MG63 (cell line): Measurements from ENCODE around the gene FBXO8. TPM values are rescaled to one million over a fixed set of nuclear protein-coding genes. Genes with fewer than 3 reads are reported as not detected.

Experiments
- DNase-seq: peaks from one replicate; pipeline ENCODE4 v3.0.0-alpha.2; 2020
- H3K27me3 ChIP-seq: fragments of 250-450 bp; sonication (Bioruptor Pico); 2 replicates; pipeline ENCODE4 v1.5.1; 2020; ENCODE audit warnings: mild to moderate bottlenecking, moderate library complexity
- H3K36me3 ChIP-seq: fragments of 250-450 bp; sonication (Bioruptor Pico); 2 replicates; pipeline ENCODE4 v1.5.1; 2020; ENCODE audit warnings: mild to moderate bottlenecking, moderate library complexity
- H3K4me3 ChIP-seq: fragments of 250-450 bp; sonication (Bioruptor Pico); 2 replicates; pipeline ENCODE4 v1.5.1; 2020; ENCODE audit warnings: mild to moderate bottlenecking, moderate library complexity
- H3K9me3 ChIP-seq: fragments of 250-450 bp; sonication (Bioruptor Pico); 2 replicates; pipeline ENCODE4 v1.5.1; 2020; ENCODE audit warnings: mild to moderate bottlenecking, moderate library complexity
- total RNA-seq: library from RNA; depleted of rRNA; stranded (reverse); fragments of >200 nt; shearing (Covaris generic); gene quantifications from 2 replicates; pipeline ENCODE4 v1.2.3, GENCODE V29; 2014; ENCODE audit warnings: low replicate concordance; rRNA removed

The FBXO8 gene
- total RNA-seq, 1 experiment from 2014 or later, result 29.1 TPM

DNA sequence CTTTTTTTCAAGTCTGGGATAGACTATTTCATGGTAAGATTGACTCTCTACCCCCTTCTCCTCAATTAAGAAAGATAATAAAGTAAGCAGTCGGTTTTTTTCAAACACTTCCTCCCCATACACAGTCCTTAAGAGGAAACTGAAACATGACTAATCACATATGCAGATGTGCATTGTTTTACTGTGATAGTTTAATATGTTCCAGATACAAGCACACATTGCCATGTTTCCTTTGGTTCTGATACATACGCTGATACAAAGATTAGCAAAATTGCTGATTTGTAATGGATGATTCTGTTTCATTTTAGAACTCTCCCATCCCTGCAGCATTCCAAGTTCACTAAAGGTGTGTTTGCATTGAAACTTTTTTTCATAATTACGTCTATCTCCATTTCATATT is 76.1 kb downstream of the FBXO8 start:
- no peak for DNase-seq
- H3K4me3 ChIP-seq, result no peak overlapping the region
- no peaks in the 10 kb centered on the region for H3K36me3 ChIP-seq
- H3K27me3 ChIP-seq, result no peaks in the 10 kb centered on the region
- H3K9me3 ChIP-seq, result no peaks in the 10 kb centered on the region

DNA sequence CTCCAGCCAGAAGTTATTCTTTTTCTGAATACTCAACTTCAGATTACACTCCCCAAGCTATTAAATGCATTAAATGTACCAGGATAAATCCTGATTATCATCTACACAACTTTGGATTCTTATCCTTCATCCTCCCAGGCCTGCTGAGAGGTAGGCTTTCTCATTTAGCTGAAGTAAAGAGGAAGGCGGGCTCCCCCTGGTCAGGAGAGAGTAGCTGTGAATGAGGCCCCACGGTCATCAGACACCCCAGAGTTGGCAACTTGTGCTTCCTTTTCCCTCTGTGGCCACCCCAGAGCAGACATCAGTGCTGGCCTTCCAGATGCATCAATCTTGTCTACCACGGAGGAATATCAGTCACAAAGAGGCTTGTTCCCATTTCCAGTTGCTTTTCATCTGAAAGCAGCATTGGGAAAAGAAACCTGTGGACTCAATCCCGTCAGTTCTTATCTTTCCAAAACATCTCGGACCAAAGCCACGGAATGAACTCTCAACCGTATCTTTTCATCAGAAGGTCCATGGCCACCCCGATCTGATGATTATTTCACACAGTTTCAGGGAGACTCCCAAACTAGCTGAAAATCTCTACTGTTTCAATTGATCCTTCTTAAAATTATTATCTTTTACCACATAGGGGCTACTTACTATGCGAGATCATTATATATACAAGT is 79.2 kb downstream of the FBXO8 start:
- Histone ChIP-seq H3K36me3 (no peaks in the 10 kb centered on the region), H3K4me3 (no peak overlapping the region), H3K9me3 (no peaks in the 10 kb centered on the region), H3K27me3 (no peaks in the 10 kb centered on the region)
- no peak for DNase-seq

DNA sequence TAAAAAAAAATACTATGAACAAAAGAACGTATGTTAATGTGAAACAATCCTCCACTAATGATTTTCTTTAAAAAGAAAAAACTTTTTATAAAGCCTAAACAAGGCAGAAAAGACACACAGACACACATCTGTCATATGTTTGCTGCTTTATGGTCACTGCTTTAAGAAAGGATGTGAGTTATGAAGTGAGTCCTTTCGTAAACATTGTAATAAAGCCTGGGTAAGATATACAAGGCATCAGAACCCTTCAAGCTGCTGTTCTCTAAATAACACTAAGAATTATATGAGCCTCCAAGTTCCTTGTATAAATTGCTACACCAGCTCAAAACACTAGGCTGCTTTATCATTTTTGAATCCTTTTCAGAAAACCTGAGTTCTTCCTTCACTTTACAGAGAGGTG is 81.6 kb downstream of the FBXO8 start:
- DNase-seq, result no peak
- Histone ChIP-seq H3K4me3 (no peak overlapping the region), H3K36me3 (no peaks in the 10 kb centered on the region)

DNA sequence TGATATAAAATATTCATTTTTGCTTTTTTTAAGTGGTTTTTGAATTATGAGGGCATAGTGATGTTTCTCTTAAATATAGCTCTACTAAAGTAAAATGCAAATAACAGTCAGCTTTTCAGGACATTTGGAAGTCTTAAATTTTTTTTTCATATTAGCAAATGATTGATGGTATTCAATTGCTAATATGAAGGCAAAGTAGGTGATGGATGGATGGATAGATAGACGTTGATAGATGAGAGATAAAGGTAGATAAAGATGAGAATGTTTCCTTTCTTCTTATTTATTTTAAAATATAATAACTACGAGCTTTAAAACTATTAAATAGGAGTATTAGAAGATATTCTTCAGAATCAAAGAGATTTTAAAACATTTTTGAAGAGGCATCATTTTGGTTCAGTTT is 83.7 kb downstream of the FBXO8 start:
- DNase-seq, result no peak
- Histone ChIP-seq H3K9me3 (no peaks in the 10 kb centered on the region), H3K27me3 (no peaks in the 10 kb centered on the region), H3K4me3 (no peak overlapping the region), H3K36me3 (no peaks in the 10 kb centered on the region)

More for the DNA sequence above, 81.6 kb downstream of the FBXO8 start:
- Histone ChIP-seq H3K9me3 (no peaks in the 10 kb centered on the region), H3K27me3 (no peaks in the 10 kb centered on the region)

GRCh38 chr4:174198828-174199227 is 84.6 kb downstream of the FBXO8 start:
- Histone ChIP-seq H3K4me3 (no peak overlapping the region), H3K36me3 (no peaks in the 10 kb centered on the region), H3K9me3 (no peaks in the 10 kb centered on the region), H3K27me3 (no peaks in the 10 kb centered on the region)
- peak; percentile 90 for DNase-seq

- no peaks in the 10 kb centered on the region for H3K36me3 ChIP-seq
- no peaks in the 10 kb centered on the region for H3K27me3 ChIP-seq
- no peak for DNase-seq
- H3K4me3 ChIP-seq, result no peak overlapping the region
- H3K9me3 ChIP-seq, result no peaks in the 10 kb centered on the region
Measured at GRCh38 chr4:174198396-174198795, 85.1 kb downstream of the FBXO8 start.

- Histone ChIP-seq H3K27me3 (no peaks in the 10 kb centered on the region), H3K9me3 (no peaks in the 10 kb centered on the region), H3K36me3 (no peaks in the 10 kb centered on the region), H3K4me3 (no peak overlapping the region)
- no peak for DNase-seq
Measured at GRCh38 chr4:174193438-174194374, 89.8 kb downstream of the FBXO8 start.

- no peaks in the 10 kb centered on the region for H3K27me3 ChIP-seq
- H3K36me3 ChIP-seq, result no peaks in the 10 kb centered on the region
- no peak overlapping the region for H3K4me3 ChIP-seq
- H3K9me3 ChIP-seq, result no peaks in the 10 kb centered on the region
- no peak for DNase-seq
Measured at GRCh38 chr4:174192943-174193342, 90.5 kb downstream of the FBXO8 start.

- no peaks in the 10 kb centered on the region for H3K9me3 ChIP-seq
- DNase-seq, result no peak
- H3K36me3 ChIP-seq, result no peaks in the 10 kb centered on the region
- H3K27me3 ChIP-seq, result no peaks in the 10 kb centered on the region
- no peak overlapping the region for H3K4me3 ChIP-seq
Measured at GRCh38 chr4:174190832-174191500, 92.5 kb downstream of the FBXO8 start.

- Histone ChIP-seq H3K4me3 (no peak overlapping the region), H3K36me3 (no peaks in the 10 kb centered on the region), H3K9me3 (no peaks in the 10 kb centered on the region), H3K27me3 (no peaks in the 10 kb centered on the region)
- DNase-seq, result no peak
Measured at GRCh38 chr4:174189392-174190015, 94.0 kb downstream of the FBXO8 start.

Other genes starting within 250 kb of the FBXO8 start
- 7.8 and 24.9 TPM in 2 replicates for gene CEP44, start 244 bp upstream of the FBXO8 start, total RNA-seq
- not detected in 2 replicates for gene HPGD, start 238.8 kb upstream of the FBXO8 start, total RNA-seq